PC-3 (cell line): ENCODE results near the gene MRPS7. TPM values are rescaled to one million over a fixed set of nuclear protein-coding genes. Genes with fewer than 3 reads are reported as not detected.
A peak's percentile ranks its signal among the peaks of the same experiment; 100 is the strongest.

Experiments used
- ATAC-seq: fragments of 200-7000 bp; cut with Tn5 transposase; 2 replicates; pipeline ENCODE4 v1.9.1; 2020; ENCODE audit warnings: mild to moderate bottlenecking, moderate library complexity
- BruUV-seq: library from RNA; stranded (reverse); fragments of 400-500 nt; replicated peaks from 2 replicates; lab custom pipeline; 2021; lab: Mats Ljungman, UMichigan
- CTCF ChIA-PET: fragments of 300-600 bp; sonication (Branson Sonifier 250); formaldehyde crosslinking; loops from one replicate; lab custom pipeline; 2022; ENCODE audit warnings: antibody characterized with exemption; lab: Charles Lee
- POLR2A ChIA-PET: fragments of 300-600 bp; sonication (Branson Sonifier 250); formaldehyde crosslinking; loops from one replicate; lab custom pipeline; 2022; ENCODE audit warnings: antibody characterized with exemption; ENCODE audit not compliant: unreplicated experiment; lab: Charles Lee
- DNase-seq: peaks from one replicate; pipeline ENCODE4 v3.0.0-alpha.2; 2015
- H2AFZ ChIP-seq: fragments of 300-600 bp; sonication (generic); 2 replicates; pipeline ENCODE4 v1.6.0; 2016; ENCODE audit warnings: antibody characterized with exemption, low read length
- H3F3A ChIP-seq: fragments of 300-600 bp; sonication (generic); one replicate; pipeline ENCODE4 v1.6.0; 2017; ENCODE audit warnings: antibody characterized with exemption, low read length, control low read depth, mild to moderate bottlenecking; ENCODE audit not compliant: unreplicated experiment
- H3K27ac ChIP-seq: fragments of 300-600 bp; sonication (generic); 2 replicates; pipeline ENCODE4 v1.5.1; 2016; ENCODE audit warnings: mild to moderate bottlenecking, low read length
- H3K27me3 ChIP-seq: fragments of 300-600 bp; sonication (generic); 2 replicates; pipeline ENCODE4 v1.6.1; 2016; ENCODE audit warnings: low read length, mixed read lengths
- H3K36me3 ChIP-seq: fragments of 300-600 bp; sonication (generic); 2 replicates; pipeline ENCODE4 v1.6.1; 2016; ENCODE audit warnings: low read depth, mixed run types, low read length, mixed read lengths
- H3K4me1 ChIP-seq: fragments of 300-600 bp; sonication (generic); 2 replicates; pipeline ENCODE4 v1.5.1; 2016; ENCODE audit warnings: low read length; ENCODE audit not compliant: insufficient read depth
- H3K4me2 ChIP-seq: fragments of 300-600 bp; sonication (generic); 2 replicates; pipeline ENCODE4 v1.6.0; 2016; ENCODE audit warnings: low read length
- H3K4me3 ChIP-seq: fragments of 300-600 bp; sonication (generic); 2 replicates; pipeline ENCODE4 v1.5.1; 2016; ENCODE audit warnings: mild to moderate bottlenecking, low read length, mixed read lengths
- H3K79me2 ChIP-seq: fragments of 300-600 bp; sonication (generic); 2 replicates; pipeline ENCODE4 v1.6.1; 2017; ENCODE audit warnings: low read length, mixed read lengths
- H3K9ac ChIP-seq: fragments of 300-600 bp; sonication (generic); 2 replicates; pipeline ENCODE4 v1.6.0; 2016; ENCODE audit warnings: mild to moderate bottlenecking, low read length
- H3K9me2 ChIP-seq: fragments of 300-600 bp; sonication (generic); replicated peaks from 2 replicates; pipeline ENCODE4 v1.6.1; 2016; ENCODE audit warnings: mixed run types, low read length, mixed read lengths
- H3K9me3 ChIP-seq: fragments of 300-600 bp; sonication (generic); 2 replicates; pipeline ENCODE4 v1.6.1; 2016; ENCODE audit warnings: low read length, mixed read lengths
- H4K20me1 ChIP-seq: fragments of 300-600 bp; sonication (generic); 2 replicates; pipeline ENCODE4 v1.6.1; 2016; ENCODE audit warnings: low read length, mixed read lengths
- EZH2 ChIP-seq: fragments of 300-600 bp; sonication (generic); IDR thresholded peaks from one replicate; pipeline ENCODE4 v1.6.1; 2017; ENCODE audit warnings: antibody characterized with exemption, mild to moderate bottlenecking, low read length; ENCODE audit not compliant: unreplicated experiment
- EZH2phosphoT487 ChIP-seq: fragments of 300-600 bp; sonication (generic); IDR thresholded peaks from 2 replicates; pipeline ENCODE4 v1.6.1; 2018; ENCODE audit warnings: mild to moderate bottlenecking, antibody characterized with exemption, low read length, borderline replicate concordance
- intact Hi-C: fragments of 100-400 bp; cut with micrococcal nuclease; formaldehyde crosslinking; loops from 2 replicates; pipeline ENCODE4 v1.9.0; 2023
- total RNA-seq: library from RNA; depleted of rRNA; stranded (reverse); fragments of >200 nt; gene quantifications from 2 replicates; pipeline ENCODE4 v1.2.3, GENCODE V29; 2014
- TF ChIP-seq, protein P1 (sequence below): fragments of 300-600 bp; sonication (generic); conservative IDR thresholded peaks from 2 replicates; pipeline ENCODE4 v1.5.1; 2017; ENCODE audit warnings: antibody characterized with exemption, low read depth, mild to moderate bottlenecking, low read length

MRPS7 gene
- total RNA-seq, 1 experiment from 2014 or later = 144 TPM

DNA sequence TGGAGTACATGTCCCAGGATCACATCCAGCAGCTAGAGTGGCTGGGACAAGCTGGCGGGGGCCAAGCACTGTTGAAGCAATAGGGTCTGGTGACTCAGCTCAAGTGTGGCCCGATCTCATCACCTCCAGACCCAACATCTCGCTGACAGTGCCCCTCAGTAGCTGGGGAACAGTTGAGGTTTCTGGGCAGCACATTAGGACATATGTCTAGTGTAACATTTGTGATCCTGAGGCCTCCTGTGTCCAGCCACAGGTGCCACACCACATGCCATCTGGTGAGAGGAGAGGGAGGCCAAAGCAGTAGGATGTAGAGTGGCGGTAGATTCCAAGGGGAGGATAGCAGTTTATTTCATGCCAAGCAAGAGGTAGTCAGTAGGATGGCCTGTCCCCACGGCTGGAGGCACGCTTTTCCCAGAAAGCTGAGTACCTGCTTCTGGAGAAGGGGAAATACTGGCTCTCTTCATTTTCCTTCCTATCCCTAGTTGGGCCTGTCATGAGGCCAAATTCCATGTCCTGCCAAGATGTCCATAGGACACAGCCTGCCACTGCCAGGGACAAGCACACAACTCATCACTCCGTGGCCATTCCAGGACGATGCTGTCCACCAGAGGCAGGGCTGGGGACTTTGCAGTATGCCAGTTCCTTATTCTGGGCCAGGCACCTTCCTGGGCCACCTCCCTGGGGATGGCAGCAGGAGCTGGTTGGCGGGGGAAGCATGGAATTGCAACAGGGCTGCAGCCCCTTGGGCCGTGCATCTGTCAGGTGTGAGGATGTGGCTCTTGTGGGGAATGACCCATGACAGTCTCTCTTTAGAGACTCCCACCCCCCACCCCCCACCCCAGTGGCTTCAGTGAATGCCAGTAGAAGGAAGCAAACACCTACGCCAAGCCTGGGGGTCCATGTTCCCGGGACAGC is 24.3 kb upstream of the MRPS7 start:
- Histone ChIP-seq H3K9me2 (no peaks in the 10 kb centered on the region), H3F3A (peaks cover 4% of the 10 kb centered on the region), H3K4me1 (no peaks in the 10 kb centered on the region), H3K9me3 (no peaks in the 10 kb centered on the region), H3K36me3 (peaks cover 73% of the 10 kb centered on the region), H4K20me1 (no peaks in the 10 kb centered on the region), H3K9ac (no peak overlapping the region), H2AFZ (no peak overlapping the region), H3K4me3 (no peak overlapping the region), H3K27me3 (no peaks in the 10 kb centered on the region), H3K27ac (no peak overlapping the region), H3K4me2 (no peak overlapping the region), H3K79me2 (no peaks in the 10 kb centered on the region)
- TF ChIP-seq EZH2 (no peak), EZH2phosphoT487 (no peak)
- TF ChIP-seq, protein P1, sequence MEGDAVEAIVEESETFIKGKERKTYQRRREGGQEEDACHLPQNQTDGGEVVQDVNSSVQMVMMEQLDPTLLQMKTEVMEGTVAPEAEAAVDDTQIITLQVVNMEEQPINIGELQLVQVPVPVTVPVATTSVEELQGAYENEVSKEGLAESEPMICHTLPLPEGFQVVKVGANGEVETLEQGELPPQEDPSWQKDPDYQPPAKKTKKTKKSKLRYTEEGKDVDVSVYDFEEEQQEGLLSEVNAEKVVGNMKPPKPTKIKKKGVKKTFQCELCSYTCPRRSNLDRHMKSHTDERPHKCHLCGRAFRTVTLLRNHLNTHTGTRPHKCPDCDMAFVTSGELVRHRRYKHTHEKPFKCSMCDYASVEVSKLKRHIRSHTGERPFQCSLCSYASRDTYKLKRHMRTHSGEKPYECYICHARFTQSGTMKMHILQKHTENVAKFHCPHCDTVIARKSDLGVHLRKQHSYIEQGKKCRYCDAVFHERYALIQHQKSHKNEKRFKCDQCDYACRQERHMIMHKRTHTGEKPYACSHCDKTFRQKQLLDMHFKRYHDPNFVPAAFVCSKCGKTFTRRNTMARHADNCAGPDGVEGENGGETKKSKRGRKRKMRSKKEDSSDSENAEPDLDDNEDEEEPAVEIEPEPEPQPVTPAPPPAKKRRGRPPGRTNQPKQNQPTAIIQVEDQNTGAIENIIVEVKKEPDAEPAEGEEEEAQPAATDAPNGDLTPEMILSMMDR = no peak
- ATAC-seq (no peak), DNase-seq (no peak)
- intact Hi-C loops = no loop called here
- BruUV-seq = TSS peak; percentile 14
- CTCF ChIA-PET = interaction anchor here (0.6 kb wide), 3 partner anchors 17 to 372 kb away, joined by 5 to 7 read pairs (median 7); no protein-coding TSS in a partner anchor
- POLR2A ChIA-PET = no interaction called here

DNA sequence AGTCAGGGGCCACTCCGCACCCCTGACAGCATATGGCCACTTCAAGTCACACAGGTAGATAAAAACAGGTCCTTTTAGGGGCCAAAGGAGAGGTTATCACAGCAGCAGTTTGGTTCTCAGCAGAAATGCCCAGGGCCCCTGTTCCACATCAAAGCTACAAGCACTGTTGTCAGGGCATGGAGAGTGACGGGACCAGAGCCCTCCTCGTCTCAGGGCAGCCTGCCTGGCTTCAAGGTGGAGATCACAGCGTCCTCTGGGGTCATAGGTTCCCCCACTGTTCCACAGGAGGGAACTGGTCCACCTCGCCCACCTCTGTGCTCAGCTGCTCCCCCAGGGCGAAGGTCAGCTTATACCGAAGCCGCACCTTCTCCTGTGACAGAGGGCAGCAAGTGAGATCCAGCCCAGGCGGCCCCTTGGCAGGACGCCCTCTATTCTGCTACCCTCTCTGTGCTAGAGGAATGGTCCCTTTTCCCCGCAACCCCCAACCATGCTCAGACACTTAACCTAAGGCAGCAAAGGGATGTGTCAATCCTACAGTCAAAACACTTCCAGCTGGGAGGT is 23.6 kb upstream of the MRPS7 start:
- no peak overlapping the region for H3K4me2 ChIP-seq
- POLR2A ChIA-PET = no interaction called here
- DNase-seq = no peak
- no peak overlapping the region for H2AFZ ChIP-seq
- CTCF ChIA-PET = interaction anchor here (0.6 kb wide), 1 partner anchor 18 kb away, joined by 7 read pairs; no protein-coding TSS in a partner anchor
- BruUV-seq = no TSS peak
- no peaks in the 10 kb centered on the region for H3K9me2 ChIP-seq
- no peak overlapping the region for H3K27ac ChIP-seq
- no peaks in the 10 kb centered on the region for H4K20me1 ChIP-seq
- peaks cover 72% of the 10 kb centered on the region for H3K36me3 ChIP-seq
- H3K4me1 ChIP-seq = no peaks in the 10 kb centered on the region
- intact Hi-C loops = no loop called here
- no peaks in the 10 kb centered on the region for H3K79me2 ChIP-seq
- no peak for TF ChIP-seq EZH2phosphoT487
- TF ChIP-seq, protein P1 = no peak
- no peak for TF ChIP-seq EZH2
- H3K27me3 ChIP-seq = no peaks in the 10 kb centered on the region
- H3K9me3 ChIP-seq = no peaks in the 10 kb centered on the region
- H3K9ac ChIP-seq = no peak overlapping the region
- H3F3A ChIP-seq = peaks cover 4% of the 10 kb centered on the region
- ATAC-seq = no peak
- H3K4me3 ChIP-seq = no peak overlapping the region
